ENCODE data around the gene BRINP3. TPM values are rescaled to one million over a fixed set of nuclear protein-coding genes. Genes with fewer than 3 reads are reported as not detected.

Gene BRINP3
- total RNA-seq, 3 donors from 2014 or later (not counting 1 experiment from before 2014, with no cell fraction given), result not detected

DNA sequence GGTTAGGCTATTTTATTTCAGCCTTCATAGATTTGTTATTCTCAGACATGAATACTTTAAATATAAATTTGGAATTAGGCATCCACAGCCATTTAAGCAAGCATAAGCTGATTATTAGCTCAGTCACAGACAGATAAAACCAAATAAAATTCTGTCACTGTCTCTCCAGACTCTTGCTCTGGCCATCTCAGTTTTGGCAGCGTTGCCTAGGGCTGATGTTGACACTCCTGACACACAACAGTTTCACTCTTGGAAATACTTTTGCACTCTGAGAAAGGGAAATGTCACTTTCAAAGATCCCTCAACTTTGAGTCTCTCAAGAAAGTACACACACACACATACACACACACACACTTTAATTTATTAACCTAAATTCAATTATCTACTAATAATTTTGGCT is 372.7 kb downstream of the BRINP3 start:
- Mint-ChIP-seq H3K27me3 (ENCODE audit: low read depth in 2 of 2) (no peaks in the 10 kb centered on the region), H3K4me3 (no peak overlapping the region), H3K9me3 (peaks cover 4 to 12% of the 10 kb centered on the region in 2 donors), H3K27ac (no peak overlapping the region), H3K4me1 (no peaks in the 10 kb centered on the region), H3K36me3 (no peaks in the 10 kb centered on the region)
- Histone ChIP-seq H3K27ac (ENCODE audit: low read length) (no peak overlapping the region), H3K27me3 (ENCODE audit: control insufficient read depth, insufficient read depth, low read length) (no peaks in the 10 kb centered on the region), H3K36me3 (ENCODE audit: control insufficient read depth, insufficient read depth, low read length) (no peaks in the 10 kb centered on the region), H3K9me3 (ENCODE audit: control insufficient read depth, insufficient read depth, low read length) (no peaks in the 10 kb centered on the region), H3K4me1 (ENCODE audit: control insufficient read depth, insufficient read depth, low read length) (no peaks in the 10 kb centered on the region), H3K4me3 (ENCODE audit: low read length) (no peak overlapping the region)
- 72% methylated on average over 1 of the region's 1 CpG for WGBS (ENCODE audit: insufficient coverage)
- intact Hi-C loops (cut with micrococcal nuclease), result no loop called here
- no peak for DNase-seq
- no peak for ATAC-seq
- TF ChIP-seq, protein P1, sequence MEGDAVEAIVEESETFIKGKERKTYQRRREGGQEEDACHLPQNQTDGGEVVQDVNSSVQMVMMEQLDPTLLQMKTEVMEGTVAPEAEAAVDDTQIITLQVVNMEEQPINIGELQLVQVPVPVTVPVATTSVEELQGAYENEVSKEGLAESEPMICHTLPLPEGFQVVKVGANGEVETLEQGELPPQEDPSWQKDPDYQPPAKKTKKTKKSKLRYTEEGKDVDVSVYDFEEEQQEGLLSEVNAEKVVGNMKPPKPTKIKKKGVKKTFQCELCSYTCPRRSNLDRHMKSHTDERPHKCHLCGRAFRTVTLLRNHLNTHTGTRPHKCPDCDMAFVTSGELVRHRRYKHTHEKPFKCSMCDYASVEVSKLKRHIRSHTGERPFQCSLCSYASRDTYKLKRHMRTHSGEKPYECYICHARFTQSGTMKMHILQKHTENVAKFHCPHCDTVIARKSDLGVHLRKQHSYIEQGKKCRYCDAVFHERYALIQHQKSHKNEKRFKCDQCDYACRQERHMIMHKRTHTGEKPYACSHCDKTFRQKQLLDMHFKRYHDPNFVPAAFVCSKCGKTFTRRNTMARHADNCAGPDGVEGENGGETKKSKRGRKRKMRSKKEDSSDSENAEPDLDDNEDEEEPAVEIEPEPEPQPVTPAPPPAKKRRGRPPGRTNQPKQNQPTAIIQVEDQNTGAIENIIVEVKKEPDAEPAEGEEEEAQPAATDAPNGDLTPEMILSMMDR (IDR thresholded peaks at IDR 0.05), result no peak

DNA sequence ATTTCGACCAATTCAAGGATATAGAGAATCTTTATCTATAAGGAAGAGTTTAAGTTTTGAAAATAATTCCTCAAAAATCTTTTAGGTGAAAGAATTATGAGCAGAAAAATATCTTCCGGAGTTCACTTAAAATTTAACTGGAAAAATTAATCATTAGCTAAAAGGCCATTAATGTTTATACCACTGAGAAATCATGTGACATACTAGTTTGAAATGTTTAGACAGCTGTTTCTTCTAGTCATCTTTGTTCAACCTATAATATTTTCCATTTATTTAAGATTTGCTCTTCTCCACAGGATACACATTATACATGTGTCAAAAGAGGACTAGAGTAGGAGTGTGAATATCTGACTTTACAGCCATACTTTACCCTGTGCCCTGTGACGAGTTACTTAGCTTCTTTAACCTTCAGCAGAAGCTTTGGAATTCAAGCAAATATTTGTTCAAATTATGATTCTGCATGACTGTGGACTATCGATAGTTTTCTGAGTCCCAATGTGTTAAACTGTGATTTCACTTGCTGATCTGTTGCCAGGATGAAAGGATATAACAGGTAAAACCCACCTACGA is 374.8 kb downstream of the BRINP3 start:
- H3K4me3 Mint-ChIP-seq, result no peak overlapping the region
- TF ChIP-seq, protein P1 (IDR thresholded peaks at IDR 0.05), result no peak
- Histone ChIP-seq H3K9me3 (ENCODE audit: control insufficient read depth, insufficient read depth, low read length) (peaks cover 6% of the 10 kb centered on the region), H3K4me1 (ENCODE audit: control insufficient read depth, insufficient read depth, low read length) (no peaks in the 10 kb centered on the region), H3K36me3 (ENCODE audit: control insufficient read depth, insufficient read depth, low read length) (no peaks in the 10 kb centered on the region), H3K27ac (ENCODE audit: low read length) (no peak overlapping the region), H3K4me3 (ENCODE audit: low read length) (no peak overlapping the region), H3K27me3 (ENCODE audit: control insufficient read depth, insufficient read depth, low read length) (no peaks in the 10 kb centered on the region)
- H3K9me3 Mint-ChIP-seq, result peaks cover 4 to 16% of the 10 kb centered on the region in 2 donors
- DNase-seq (no peak), ATAC-seq (no peak)
- no peaks in the 10 kb centered on the region for H3K4me1 Mint-ChIP-seq
- H3K27me3 Mint-ChIP-seq (ENCODE audit: low read depth in 2 of 2), result no peaks in the 10 kb centered on the region
- H3K27ac Mint-ChIP-seq, result no peak overlapping the region
- H3K36me3 Mint-ChIP-seq, result no peaks in the 10 kb centered on the region
- intact Hi-C loops (cut with micrococcal nuclease), result no loop called here
- 85% methylated on average over 2 of the region's 5 CpGs for WGBS (ENCODE audit: insufficient coverage)

DNA sequence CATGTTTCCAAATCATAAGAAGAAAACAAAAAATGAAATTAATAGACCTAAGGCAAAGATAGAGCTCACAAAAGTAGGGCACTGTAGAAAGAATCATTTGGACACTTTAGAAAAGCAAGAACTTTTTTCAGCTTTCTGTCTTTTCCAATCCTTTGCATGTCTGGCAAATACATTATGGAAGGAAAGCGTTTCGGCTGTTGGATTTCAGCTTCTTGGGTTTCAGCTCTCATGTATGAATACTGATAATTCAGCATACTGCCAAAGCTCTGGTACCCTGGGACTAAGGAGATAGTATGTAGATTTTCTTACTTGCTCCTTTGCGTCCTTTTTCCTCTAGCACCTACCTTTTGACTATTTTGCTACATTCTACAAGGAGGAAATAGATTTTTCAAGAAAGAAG is 375.9 kb downstream of the BRINP3 start:
- intact Hi-C loops (cut with micrococcal nuclease), result no loop called here
- Mint-ChIP-seq H3K4me1 (no peaks in the 10 kb centered on the region), H3K4me3 (no peak overlapping the region), H3K9me3 (peaks cover 4 to 11% of the 10 kb centered on the region in 2 donors), H3K27ac (no peak overlapping the region), H3K36me3 (no peaks in the 10 kb centered on the region), H3K27me3 (ENCODE audit: low read depth in 2 of 2) (no peaks in the 10 kb centered on the region)
- H3K9me3 ChIP-seq (ENCODE audit: control insufficient read depth, insufficient read depth, low read length), result peaks cover 6% of the 10 kb centered on the region
- no peaks in the 10 kb centered on the region for H3K27me3 ChIP-seq (ENCODE audit: control insufficient read depth, insufficient read depth, low read length)
- H3K27ac ChIP-seq (ENCODE audit: low read length), result no peak overlapping the region
- DNase-seq (no peak), ATAC-seq (no peak)
- H3K4me3 ChIP-seq (ENCODE audit: low read length), result no peak overlapping the region
- TF ChIP-seq, protein P1 (IDR thresholded peaks at IDR 0.05), result no peak
- H3K36me3 ChIP-seq (ENCODE audit: control insufficient read depth, insufficient read depth, low read length), result no peaks in the 10 kb centered on the region
- no peaks in the 10 kb centered on the region for H3K4me1 ChIP-seq (ENCODE audit: control insufficient read depth, insufficient read depth, low read length)
- WGBS (ENCODE audit: insufficient coverage), result 84% methylated on average over 2 of the region's 3 CpGs

DNA sequence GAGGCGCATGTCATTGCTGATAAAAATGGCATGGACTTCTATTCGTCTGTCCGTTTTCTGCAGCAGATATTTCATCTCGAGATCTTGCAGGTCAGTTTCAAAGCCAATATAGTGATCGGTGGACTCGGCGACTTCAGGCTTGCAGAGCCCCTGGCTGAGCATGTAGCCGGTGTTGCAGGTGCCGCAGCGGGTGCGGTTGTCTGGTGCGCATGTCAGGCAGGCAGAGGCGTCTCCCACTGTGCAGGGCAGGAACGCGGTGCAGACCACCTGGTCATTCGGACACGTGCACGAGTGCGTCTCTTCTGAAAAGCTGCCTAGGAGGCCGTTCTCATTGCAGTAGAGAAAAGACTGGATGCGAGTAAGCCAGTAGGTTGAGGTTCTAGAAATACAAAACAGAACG is 378.9 kb downstream of the BRINP3 start:
- intact Hi-C loops (cut with micrococcal nuclease), result no loop called here
- Mint-ChIP-seq H3K36me3 (no peaks in the 10 kb centered on the region), H3K4me3 (no peak overlapping the region), H3K9me3 (peaks cover 6 to 14% of the 10 kb centered on the region in 2 donors), H3K27me3 (ENCODE audit: low read depth in 2 of 2) (no peaks in the 10 kb centered on the region), H3K27ac (no peak overlapping the region), H3K4me1 (no peaks in the 10 kb centered on the region)
- no peaks in the 10 kb centered on the region for H3K27me3 ChIP-seq (ENCODE audit: control insufficient read depth, insufficient read depth, low read length)
- TF ChIP-seq, protein P1 (IDR thresholded peaks at IDR 0.05), result no peak
- DNase-seq (no peak), ATAC-seq (no peak)
- H3K4me1 ChIP-seq (ENCODE audit: control insufficient read depth, insufficient read depth, low read length), result no peaks in the 10 kb centered on the region
- no peak overlapping the region for H3K27ac ChIP-seq (ENCODE audit: low read length)
- H3K36me3 ChIP-seq (ENCODE audit: control insufficient read depth, insufficient read depth, low read length), result no peaks in the 10 kb centered on the region
- H3K4me3 ChIP-seq (ENCODE audit: low read length), result no peak overlapping the region
- WGBS (ENCODE audit: insufficient coverage), result 82% methylated on average over 20 of the region's 22 CpGs
- H3K9me3 ChIP-seq (ENCODE audit: control insufficient read depth, insufficient read depth, low read length), result peaks cover 6% of the 10 kb centered on the region

All from natural killer cell (primary cell).